ENCODE data around the gene ZNF516. TPM values are rescaled to one million over a fixed set of nuclear protein-coding genes. Genes with fewer than 3 reads are reported as not detected.

Gene ZNF516
- total and polyA plus RNA-seq, 7 donors, result 2.1 to 29.9 (median 24.3) TPM

GRCh38 chr18:76377359-76377756, 117.7 kb downstream of the ZNF516 start:
- DNase-seq, result peak; percentile 74
- peaks cover 13 to 26% (median 19%) of the 10 kb centered on the region in 4 donors for H3K36me3 ChIP-seq
- TF ChIP-seq EP300 (IDR thresholded peaks at IDR 0.05) (no peak), POLR2A (IDR thresholded peaks at IDR 0.05) (no peak), POLR2AphosphoS5 (IDR thresholded peaks at IDR 0.05) (peak in 1 of 4 donors; percentile 17)
- TF ChIP-seq, protein P1, sequence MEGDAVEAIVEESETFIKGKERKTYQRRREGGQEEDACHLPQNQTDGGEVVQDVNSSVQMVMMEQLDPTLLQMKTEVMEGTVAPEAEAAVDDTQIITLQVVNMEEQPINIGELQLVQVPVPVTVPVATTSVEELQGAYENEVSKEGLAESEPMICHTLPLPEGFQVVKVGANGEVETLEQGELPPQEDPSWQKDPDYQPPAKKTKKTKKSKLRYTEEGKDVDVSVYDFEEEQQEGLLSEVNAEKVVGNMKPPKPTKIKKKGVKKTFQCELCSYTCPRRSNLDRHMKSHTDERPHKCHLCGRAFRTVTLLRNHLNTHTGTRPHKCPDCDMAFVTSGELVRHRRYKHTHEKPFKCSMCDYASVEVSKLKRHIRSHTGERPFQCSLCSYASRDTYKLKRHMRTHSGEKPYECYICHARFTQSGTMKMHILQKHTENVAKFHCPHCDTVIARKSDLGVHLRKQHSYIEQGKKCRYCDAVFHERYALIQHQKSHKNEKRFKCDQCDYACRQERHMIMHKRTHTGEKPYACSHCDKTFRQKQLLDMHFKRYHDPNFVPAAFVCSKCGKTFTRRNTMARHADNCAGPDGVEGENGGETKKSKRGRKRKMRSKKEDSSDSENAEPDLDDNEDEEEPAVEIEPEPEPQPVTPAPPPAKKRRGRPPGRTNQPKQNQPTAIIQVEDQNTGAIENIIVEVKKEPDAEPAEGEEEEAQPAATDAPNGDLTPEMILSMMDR (IDR thresholded peaks at IDR 0.05), result no peak
- no peaks in the 10 kb centered on the region for H3K9me3 ChIP-seq
- peak overlapping the region in 3 of 4 donors; percentile 30 to 72 (median 36) for H3K27ac ChIP-seq
- H3K4me3 ChIP-seq, result no peak overlapping the region
- H3K27me3 ChIP-seq, result no peaks in the 10 kb centered on the region
- peaks cover 0 to 21% (median 4%) of the 10 kb centered on the region in 4 donors for H3K4me1 ChIP-seq
- 82 to 83% methylated on average over 3 of the region's 3 CpGs for WGBS, 2 donors
- intact Hi-C loops (cut with DNase I), result no loop called here

DNA sequence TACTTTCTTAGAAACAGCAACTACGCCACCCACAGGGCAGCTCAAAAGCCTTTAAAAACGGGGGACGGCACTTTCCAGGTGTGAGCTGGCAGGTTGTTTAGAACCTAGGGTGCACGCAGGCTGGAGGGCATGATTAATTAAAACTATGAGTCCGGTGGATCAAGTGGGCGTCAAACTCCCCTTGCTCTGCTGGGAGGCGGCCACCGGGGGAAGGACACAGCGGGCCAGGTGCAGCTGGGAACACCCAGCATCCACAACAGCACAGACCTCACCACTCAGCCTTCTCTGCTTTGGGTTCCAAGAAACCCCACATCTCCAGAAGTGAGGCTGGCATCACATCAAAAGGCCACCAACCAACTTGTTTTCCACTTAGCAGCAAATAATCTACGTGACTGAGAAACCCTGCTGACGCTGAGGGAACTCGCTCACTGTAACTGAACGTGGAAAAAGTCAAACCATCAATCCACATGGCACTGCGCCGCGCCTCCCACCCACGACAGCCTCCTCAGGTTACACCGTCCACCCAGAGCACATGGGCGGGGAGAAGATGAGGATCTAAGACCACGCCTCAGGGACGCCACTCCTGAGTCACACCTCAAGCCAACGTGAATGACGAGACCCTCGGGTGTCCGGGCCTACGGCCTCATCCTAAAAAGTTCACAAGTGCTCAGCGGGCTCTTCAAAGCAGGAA, 118.2 kb downstream of the ZNF516 start:
- no peaks in the 10 kb centered on the region for H3K9me3 ChIP-seq
- intact Hi-C loops (cut with DNase I), result no loop called here
- TF ChIP-seq POLR2A (IDR thresholded peaks at IDR 0.05) (no peak), EP300 (IDR thresholded peaks at IDR 0.05) (no peak), POLR2AphosphoS5 (IDR thresholded peaks at IDR 0.05) (no peak)
- TF ChIP-seq, protein P1 (IDR thresholded peaks at IDR 0.05), result no peak
- H3K36me3 ChIP-seq, result peaks cover 13 to 26% (median 19%) of the 10 kb centered on the region in 4 donors
- H3K4me1 ChIP-seq, result peaks cover 0 to 21% (median 4%) of the 10 kb centered on the region in 4 donors
- no peak overlapping the region for H3K4me3 ChIP-seq
- H3K27ac ChIP-seq, result peak overlapping the region in 3 of 4 donors; percentile 30 to 72 (median 36)
- no peaks in the 10 kb centered on the region for H3K27me3 ChIP-seq
- 86 to 89% methylated on average over 27 of the region's 27 CpGs for WGBS, 2 donors
- DNase-seq, result peak; percentile 60

GRCh38 chr18:76376225-76376624, 118.8 kb downstream of the ZNF516 start:
- WGBS, 2 donors, result 90 to 94% methylated on average over 2 of the region's 2 CpGs
- H3K27ac ChIP-seq, result no peak overlapping the region
- DNase-seq, result no peak
- TF ChIP-seq POLR2AphosphoS5 (IDR thresholded peaks at IDR 0.05) (no peak), POLR2A (IDR thresholded peaks at IDR 0.05) (no peak), EP300 (IDR thresholded peaks at IDR 0.05) (no peak)
- TF ChIP-seq, protein P1 (IDR thresholded peaks at IDR 0.05), result no peak
- H3K4me3 ChIP-seq, result no peak overlapping the region
- H3K9me3 ChIP-seq, result no peaks in the 10 kb centered on the region
- peaks cover 0 to 21% (median 4%) of the 10 kb centered on the region in 4 donors for H3K4me1 ChIP-seq
- H3K36me3 ChIP-seq, result peaks cover 13 to 32% (median 19%) of the 10 kb centered on the region in 4 donors
- intact Hi-C loops (cut with DNase I), result no loop called here
- no peaks in the 10 kb centered on the region for H3K27me3 ChIP-seq

GRCh38 chr18:76374330-76375281, 120.4 kb downstream of the ZNF516 start:
- no peak overlapping the region for H3K4me3 ChIP-seq
- DNase-seq, result no peak
- H3K4me1 ChIP-seq, result peaks cover 0 to 21% (median 4%) of the 10 kb centered on the region in 4 donors
- H3K27me3 ChIP-seq, result no peaks in the 10 kb centered on the region
- no peak overlapping the region for H3K27ac ChIP-seq
- peaks cover 10 to 41% (median 19%) of the 10 kb centered on the region in 4 donors for H3K36me3 ChIP-seq
- 60 to 85% methylated on average over 12 of the region's 12 CpGs for WGBS, 2 donors
- TF ChIP-seq, protein P1 (IDR thresholded peaks at IDR 0.05), result no peak
- no peak for TF ChIP-seq EP300 (IDR thresholded peaks at IDR 0.05)
- TF ChIP-seq POLR2A (IDR thresholded peaks at IDR 0.05), result no peak
- TF ChIP-seq POLR2AphosphoS5 (IDR thresholded peaks at IDR 0.05), result no peak
- intact Hi-C loops (cut with DNase I), result no loop called here
- no peaks in the 10 kb centered on the region for H3K9me3 ChIP-seq

All from sigmoid colon (tissue), 7 donors.